ENCODE data around the gene RGS11. TPM values are rescaled to one million over a fixed set of nuclear protein-coding genes. Genes with fewer than 3 reads are reported as not detected.

The RGS11 gene
- total RNA-seq, 3 donors from 2014 or later (not counting 1 experiment from before 2014, with no cell fraction given) = 0.25 TPM; not detected in 2

DNA sequence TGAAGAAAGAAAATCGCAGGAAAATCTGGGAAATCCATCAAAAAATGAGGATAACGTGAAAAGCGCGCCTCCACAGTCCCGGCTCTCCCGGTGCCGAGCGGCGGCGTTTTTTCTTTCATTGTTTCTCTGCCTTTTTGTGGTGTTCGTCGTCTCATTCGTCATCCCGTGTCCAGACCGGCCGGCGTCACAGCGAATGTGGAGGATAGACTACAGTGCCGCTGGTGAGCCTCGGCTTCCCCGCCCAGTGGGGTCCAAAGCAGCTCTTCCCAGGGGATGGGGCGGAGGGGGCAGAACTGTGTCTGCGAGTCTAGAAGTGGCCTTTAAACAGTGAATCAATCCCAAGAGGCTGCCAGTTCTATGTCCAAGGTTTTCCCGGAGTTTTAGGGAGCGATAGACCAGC lies 21.3 kb downstream of the RGS11 start:
- no peaks in the 10 kb centered on the region for H3K27me3 Mint-ChIP-seq (ENCODE audit: low read depth in 2 of 2)
- WGBS (ENCODE audit: insufficient coverage) = 98% methylated on average over 25 of the region's 25 CpGs
- TF ChIP-seq, protein P1, sequence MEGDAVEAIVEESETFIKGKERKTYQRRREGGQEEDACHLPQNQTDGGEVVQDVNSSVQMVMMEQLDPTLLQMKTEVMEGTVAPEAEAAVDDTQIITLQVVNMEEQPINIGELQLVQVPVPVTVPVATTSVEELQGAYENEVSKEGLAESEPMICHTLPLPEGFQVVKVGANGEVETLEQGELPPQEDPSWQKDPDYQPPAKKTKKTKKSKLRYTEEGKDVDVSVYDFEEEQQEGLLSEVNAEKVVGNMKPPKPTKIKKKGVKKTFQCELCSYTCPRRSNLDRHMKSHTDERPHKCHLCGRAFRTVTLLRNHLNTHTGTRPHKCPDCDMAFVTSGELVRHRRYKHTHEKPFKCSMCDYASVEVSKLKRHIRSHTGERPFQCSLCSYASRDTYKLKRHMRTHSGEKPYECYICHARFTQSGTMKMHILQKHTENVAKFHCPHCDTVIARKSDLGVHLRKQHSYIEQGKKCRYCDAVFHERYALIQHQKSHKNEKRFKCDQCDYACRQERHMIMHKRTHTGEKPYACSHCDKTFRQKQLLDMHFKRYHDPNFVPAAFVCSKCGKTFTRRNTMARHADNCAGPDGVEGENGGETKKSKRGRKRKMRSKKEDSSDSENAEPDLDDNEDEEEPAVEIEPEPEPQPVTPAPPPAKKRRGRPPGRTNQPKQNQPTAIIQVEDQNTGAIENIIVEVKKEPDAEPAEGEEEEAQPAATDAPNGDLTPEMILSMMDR (IDR thresholded peaks at IDR 0.05) = no peak
- H3K36me3 Mint-ChIP-seq = peaks cover 8% of the 10 kb centered on the region
- Histone ChIP-seq H3K27me3 (ENCODE audit: control insufficient read depth, insufficient read depth, low read length) (no peaks in the 10 kb centered on the region), H3K36me3 (ENCODE audit: control insufficient read depth, insufficient read depth, low read length) (peaks cover 5% of the 10 kb centered on the region), H3K4me3 (ENCODE audit: low read length) (no peak overlapping the region), H3K4me1 (ENCODE audit: control insufficient read depth, insufficient read depth, low read length) (peaks cover 37% of the 10 kb centered on the region), H3K9me3 (ENCODE audit: control insufficient read depth, insufficient read depth, low read length) (no peaks in the 10 kb centered on the region), H3K27ac (ENCODE audit: low read length) (no peak overlapping the region)
- H3K27ac Mint-ChIP-seq = no peak overlapping the region
- H3K4me3 Mint-ChIP-seq = no peak overlapping the region
- DNase-seq = no peak
- ATAC-seq = no peak
- peaks cover 17 to 39% of the 10 kb centered on the region in 2 donors for H3K4me1 Mint-ChIP-seq
- intact Hi-C loops (cut with micrococcal nuclease) = no loop called here
- H3K9me3 Mint-ChIP-seq = no peaks in the 10 kb centered on the region

DNA sequence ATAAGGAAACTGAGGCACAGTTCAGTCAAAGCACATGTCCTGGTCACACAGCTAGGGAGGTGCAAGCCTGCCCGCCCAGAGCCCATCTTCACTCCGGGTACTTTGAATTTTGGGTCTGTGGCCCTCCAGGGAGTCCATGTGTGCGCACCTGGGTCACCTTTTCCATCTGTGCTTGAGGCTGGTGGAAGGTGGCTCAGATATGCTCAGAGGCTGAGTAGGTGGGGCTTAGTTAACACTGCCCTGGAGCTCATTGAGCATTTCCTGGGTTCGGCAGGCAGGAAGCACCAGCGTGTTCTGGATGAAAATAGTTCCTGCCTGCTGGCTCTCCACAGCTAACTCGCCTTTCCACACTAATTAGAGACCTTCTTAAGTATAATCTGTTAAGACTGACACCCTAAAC lies 21.9 kb downstream of the RGS11 start:
- Histone ChIP-seq H3K4me3 (ENCODE audit: low read length) (no peak overlapping the region), H3K9me3 (ENCODE audit: control insufficient read depth, insufficient read depth, low read length) (no peaks in the 10 kb centered on the region), H3K27me3 (ENCODE audit: control insufficient read depth, insufficient read depth, low read length) (no peaks in the 10 kb centered on the region), H3K36me3 (ENCODE audit: control insufficient read depth, insufficient read depth, low read length) (peaks cover 3% of the 10 kb centered on the region), H3K4me1 (ENCODE audit: control insufficient read depth, insufficient read depth, low read length) (peaks cover 30% of the 10 kb centered on the region), H3K27ac (ENCODE audit: low read length) (no peak overlapping the region)
- H3K27me3 Mint-ChIP-seq (ENCODE audit: low read depth in 2 of 2) = no peaks in the 10 kb centered on the region
- ATAC-seq = no peak
- no peak overlapping the region for H3K4me3 Mint-ChIP-seq
- no peaks in the 10 kb centered on the region for H3K9me3 Mint-ChIP-seq
- TF ChIP-seq, protein P1 (IDR thresholded peaks at IDR 0.05) = no peak
- peaks cover 8% of the 10 kb centered on the region for H3K36me3 Mint-ChIP-seq
- peak overlapping the region; percentile 88 to 90 for H3K27ac Mint-ChIP-seq
- intact Hi-C loops (cut with micrococcal nuclease) = loop anchor here (2.0 kb wide), 1 partner anchor 19 kb away; the partner anchor contains the start of gene FAM234A
- peak in 1 of 2 donors; percentile 36 for DNase-seq
- H3K4me1 Mint-ChIP-seq = peaks cover 11 to 32% of the 10 kb centered on the region in 2 donors
- 65% methylated on average over 6 of the region's 6 CpGs for WGBS (ENCODE audit: insufficient coverage)

DNA sequence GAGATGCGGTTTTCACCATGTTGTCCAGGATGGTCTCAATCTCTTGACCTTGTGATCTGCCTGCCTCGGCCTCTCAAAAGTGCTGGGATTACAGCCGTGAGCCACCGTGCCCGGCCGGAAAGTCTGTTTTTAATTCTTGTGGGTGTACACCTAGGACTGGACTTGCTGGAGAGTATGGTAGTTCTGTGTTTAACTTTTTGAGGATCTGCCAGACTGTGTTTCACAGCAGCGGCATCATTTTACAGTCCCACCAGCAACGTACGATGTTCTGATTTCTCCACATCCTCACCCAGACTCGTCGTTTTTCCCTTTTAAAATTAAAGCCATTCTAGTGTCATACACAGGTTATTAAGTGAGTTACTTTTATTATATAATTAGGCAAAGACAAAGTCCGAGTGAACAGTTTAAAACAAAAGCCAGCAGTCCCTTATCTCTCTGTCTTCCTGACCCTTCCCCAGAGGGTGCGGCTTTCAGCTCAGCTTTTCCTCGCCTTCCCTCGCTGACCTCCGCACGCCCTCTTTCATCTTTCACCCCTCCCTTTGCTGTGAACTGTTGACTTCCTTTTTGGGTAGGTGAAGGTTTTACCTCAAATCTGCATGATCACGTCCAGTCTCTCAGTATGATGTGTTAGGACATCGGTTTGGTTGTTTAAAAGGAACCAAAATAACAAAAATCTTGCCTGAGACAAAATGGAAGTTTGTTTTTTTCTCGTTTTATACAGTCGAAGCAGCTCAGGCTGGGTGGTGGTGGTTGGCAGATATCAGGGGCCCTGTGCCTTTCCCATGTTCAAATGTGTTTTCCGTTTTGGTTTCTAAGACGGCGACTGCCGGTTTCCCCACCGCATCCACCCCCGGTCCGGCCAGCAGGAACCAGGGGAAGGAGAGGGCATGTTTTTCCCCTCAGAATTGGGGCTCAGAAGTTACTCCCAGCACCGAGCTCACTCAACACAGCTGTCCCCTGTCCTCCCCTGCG lies 23.1 kb downstream of the RGS11 start:
- no peaks in the 10 kb centered on the region for H3K27me3 ChIP-seq (ENCODE audit: control insufficient read depth, insufficient read depth, low read length)
- TF ChIP-seq, protein P1 (IDR thresholded peaks at IDR 0.05) = no peak
- DNase-seq = peak in 1 of 2 donors; percentile 54
- Mint-ChIP-seq H3K4me3 (peak overlapping the region; percentile 90), H3K27ac (peak overlapping the region; percentile 88 to 90), H3K27me3 (ENCODE audit: low read depth in 2 of 2) (no peaks in the 10 kb centered on the region), H3K4me1 (peaks cover 9 to 36% of the 10 kb centered on the region in 2 donors), H3K9me3 (no peaks in the 10 kb centered on the region), H3K36me3 (peaks cover 8% of the 10 kb centered on the region)
- H3K27ac ChIP-seq (ENCODE audit: low read length) = peak overlapping the region; percentile 75
- H3K4me3 ChIP-seq (ENCODE audit: low read length) = peak overlapping the region; percentile 28
- intact Hi-C loops (cut with micrococcal nuclease) = loop anchor here (2.0 kb wide), 1 partner anchor 18 kb away; the partner anchor contains the start of gene FAM234A
- peak; percentile 58 to 80 (median 77) for ATAC-seq
- peaks cover 3% of the 10 kb centered on the region for H3K36me3 ChIP-seq (ENCODE audit: control insufficient read depth, insufficient read depth, low read length)
- H3K9me3 ChIP-seq (ENCODE audit: control insufficient read depth, insufficient read depth, low read length) = no peaks in the 10 kb centered on the region
- WGBS (ENCODE audit: insufficient coverage) = 36% methylated on average over 19 of the region's 30 CpGs
- peaks cover 26% of the 10 kb centered on the region for H3K4me1 ChIP-seq (ENCODE audit: control insufficient read depth, insufficient read depth, low read length)
